Measurements from ENCODE around the gene PITRM1. TPM values are rescaled to one million over a fixed set of nuclear protein-coding genes. Genes with fewer than 3 reads are reported as not detected.

The PITRM1 gene
- total RNA-seq, 6 experiments from 2014 or later: 40.7 to 59.5 (median 49.7) TPM

DNA sequence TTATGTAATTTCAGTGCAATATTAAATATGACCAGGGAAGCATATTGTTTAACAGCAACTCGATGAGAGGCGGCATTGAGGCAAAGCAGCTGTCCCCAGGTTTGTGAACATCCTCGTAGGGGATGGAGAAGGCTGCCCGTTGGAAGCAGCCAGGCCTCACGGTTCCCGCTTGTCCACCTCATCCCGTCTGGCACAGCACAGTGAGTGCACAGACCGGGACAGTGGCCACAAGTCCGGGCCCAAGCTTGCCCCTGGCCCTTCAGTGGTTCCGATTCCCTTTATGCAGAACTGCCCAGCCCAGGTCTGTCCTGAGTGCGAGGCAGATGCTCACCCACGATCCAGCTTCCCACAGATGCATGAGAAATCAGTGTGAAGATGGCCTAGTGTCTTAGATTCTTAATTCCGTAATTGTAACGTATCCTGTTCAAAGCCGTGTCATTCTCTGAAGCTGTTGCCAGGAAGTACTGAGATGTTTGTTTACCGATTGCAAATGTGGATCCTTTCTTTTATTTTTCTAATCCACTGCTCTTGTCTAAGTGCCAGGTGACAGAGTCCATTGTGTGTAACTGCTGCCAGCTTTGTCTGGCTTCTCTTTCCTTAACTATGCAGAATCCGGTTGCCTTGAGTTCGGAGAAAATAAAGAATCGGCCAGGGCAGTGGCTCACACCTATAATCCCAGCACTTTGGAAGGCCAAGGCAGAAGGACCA is 69.7 kb downstream of the PITRM1 start:
- no peaks in the 10 kb centered on the region for H3K9me3 ChIP-seq
- no peaks in the 10 kb centered on the region for H3K36me3 ChIP-seq
- ATAC-seq (peak; percentile 55 to 82 (median 78)), DNase-seq (peak; percentile 67 to 78 (median 72))
- peaks cover 0 to 15% (median 6%) of the 10 kb centered on the region in 4 donors for H3K4me1 ChIP-seq
- peak overlapping the region; percentile 70 to 84 (median 75) for H3K27ac ChIP-seq
- H3K27me3 ChIP-seq: no peaks in the 10 kb centered on the region
- TF ChIP-seq, protein P1, sequence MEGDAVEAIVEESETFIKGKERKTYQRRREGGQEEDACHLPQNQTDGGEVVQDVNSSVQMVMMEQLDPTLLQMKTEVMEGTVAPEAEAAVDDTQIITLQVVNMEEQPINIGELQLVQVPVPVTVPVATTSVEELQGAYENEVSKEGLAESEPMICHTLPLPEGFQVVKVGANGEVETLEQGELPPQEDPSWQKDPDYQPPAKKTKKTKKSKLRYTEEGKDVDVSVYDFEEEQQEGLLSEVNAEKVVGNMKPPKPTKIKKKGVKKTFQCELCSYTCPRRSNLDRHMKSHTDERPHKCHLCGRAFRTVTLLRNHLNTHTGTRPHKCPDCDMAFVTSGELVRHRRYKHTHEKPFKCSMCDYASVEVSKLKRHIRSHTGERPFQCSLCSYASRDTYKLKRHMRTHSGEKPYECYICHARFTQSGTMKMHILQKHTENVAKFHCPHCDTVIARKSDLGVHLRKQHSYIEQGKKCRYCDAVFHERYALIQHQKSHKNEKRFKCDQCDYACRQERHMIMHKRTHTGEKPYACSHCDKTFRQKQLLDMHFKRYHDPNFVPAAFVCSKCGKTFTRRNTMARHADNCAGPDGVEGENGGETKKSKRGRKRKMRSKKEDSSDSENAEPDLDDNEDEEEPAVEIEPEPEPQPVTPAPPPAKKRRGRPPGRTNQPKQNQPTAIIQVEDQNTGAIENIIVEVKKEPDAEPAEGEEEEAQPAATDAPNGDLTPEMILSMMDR (IDR thresholded peaks at IDR 0.05): no peak
- TF ChIP-seq POLR2A (IDR thresholded peaks at IDR 0.05): peak; percentile 23
- 25% methylated on average over 8 of the region's 19 CpGs for WGBS (ENCODE audit: insufficient coverage, low coverage, low lambda C conversion rate, missing lambda C conversion rate)
- peak overlapping the region in 2 of 3 donors; percentile 4 to 33 for H3K4me3 ChIP-seq
- intact Hi-C loops (cut with DNase I): no loop called here

DNA sequence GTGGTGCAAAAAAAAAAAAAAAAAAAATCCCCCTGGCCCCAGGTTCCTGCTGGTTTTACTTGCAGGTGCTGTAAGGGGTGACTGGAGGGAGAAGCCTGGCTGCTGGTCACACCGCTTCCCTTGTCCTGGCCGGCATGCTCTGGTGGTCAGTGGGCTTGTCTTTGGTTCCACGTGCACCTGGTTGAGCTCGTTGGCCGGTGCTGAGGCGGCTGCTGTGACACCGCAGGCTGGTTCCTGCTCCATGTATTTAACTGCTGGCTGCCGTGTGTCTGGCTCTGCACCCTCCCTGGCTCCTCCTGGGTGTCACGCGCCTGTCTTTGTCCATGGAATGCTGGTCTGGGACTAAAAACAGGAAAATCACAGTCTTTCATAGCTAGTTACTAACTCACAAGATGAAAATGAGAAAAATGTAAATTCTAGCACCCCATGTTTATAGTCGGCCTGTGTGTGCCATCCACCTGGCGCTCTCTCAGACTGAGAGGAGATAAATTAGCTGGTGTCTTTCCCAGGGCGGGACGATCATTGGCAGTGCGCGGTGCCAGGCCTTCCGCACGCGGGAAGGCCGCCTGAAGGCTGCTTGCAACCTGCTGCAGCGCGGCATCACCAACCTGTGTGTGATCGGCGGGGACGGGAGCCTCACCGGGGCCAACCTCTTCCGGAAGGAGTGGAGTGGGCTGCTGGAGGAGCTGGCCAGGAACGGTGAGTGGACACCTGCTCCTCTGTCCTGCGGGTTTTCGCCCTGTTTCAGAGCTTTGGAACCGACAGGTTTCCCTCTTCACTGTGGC is 71.5 kb downstream of the PITRM1 start:
- Histone ChIP-seq H3K27me3 (no peaks in the 10 kb centered on the region), H3K36me3 (no peaks in the 10 kb centered on the region), H3K27ac (no peak overlapping the region), H3K4me1 (peaks cover 0 to 12% (median 3%) of the 10 kb centered on the region in 4 donors), H3K9me3 (no peaks in the 10 kb centered on the region), H3K4me3 (no peak overlapping the region)
- TF ChIP-seq, protein P1 (IDR thresholded peaks at IDR 0.05): no peak
- no peak for TF ChIP-seq POLR2A (IDR thresholded peaks at IDR 0.05)
- WGBS (ENCODE audit: insufficient coverage, low coverage, low lambda C conversion rate, missing lambda C conversion rate): 90% methylated on average over 5 of the region's 31 CpGs
- DNase-seq (no peak), ATAC-seq (no peak)
- intact Hi-C loops (cut with DNase I): no loop called here

DNA sequence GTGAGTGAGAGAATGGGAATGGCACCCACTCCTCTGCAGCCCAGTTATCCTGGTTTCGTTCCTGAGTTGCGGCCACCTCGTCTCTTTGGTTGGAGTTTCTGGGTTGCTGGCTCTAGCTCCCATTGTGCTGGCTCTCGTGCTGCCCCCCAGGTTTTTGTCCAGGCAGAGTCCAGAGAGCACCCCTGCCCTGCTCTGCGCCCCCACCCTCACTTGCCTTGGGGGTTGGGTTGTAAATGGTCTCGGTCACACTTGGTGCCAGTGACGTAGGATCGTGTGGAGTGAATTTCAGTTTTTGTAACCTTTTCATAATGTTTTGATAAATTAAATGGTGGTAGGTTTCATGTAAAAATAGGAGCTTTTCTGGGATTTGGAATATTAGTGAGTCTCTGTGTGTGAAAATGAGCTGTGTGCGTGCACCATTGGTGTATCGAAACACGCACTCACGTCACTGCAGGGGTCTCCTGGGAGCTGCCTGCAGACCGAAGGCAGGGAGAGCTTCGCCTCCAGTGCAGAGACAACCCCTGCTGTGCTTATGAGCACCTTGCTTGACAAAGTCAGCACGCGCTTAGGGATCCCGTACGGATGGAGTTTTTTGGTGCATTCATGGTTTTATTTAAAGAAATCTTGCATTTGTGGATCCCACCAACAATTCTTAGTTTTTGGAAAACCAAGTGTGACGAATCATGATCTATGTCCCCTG is 72.3 kb downstream of the PITRM1 start:
- ATAC-seq (no peak), DNase-seq (no peak)
- Histone ChIP-seq H3K36me3 (no peaks in the 10 kb centered on the region), H3K27ac (no peak overlapping the region), H3K4me1 (peaks cover 0 to 12% (median 3%) of the 10 kb centered on the region in 4 donors), H3K4me3 (no peak overlapping the region), H3K27me3 (no peaks in the 10 kb centered on the region), H3K9me3 (no peaks in the 10 kb centered on the region)
- WGBS (ENCODE audit: insufficient coverage, low coverage, low lambda C conversion rate, missing lambda C conversion rate): 90% methylated on average over 15 of the region's 19 CpGs
- TF ChIP-seq, protein P1 (IDR thresholded peaks at IDR 0.05): no peak
- TF ChIP-seq POLR2A (IDR thresholded peaks at IDR 0.05): no peak
- intact Hi-C loops (cut with DNase I): no loop called here

GRCh38 chr10:3099291-3100092 is 73.1 kb downstream of the PITRM1 start:
- DNase-seq (no peak), ATAC-seq (no peak)
- TF ChIP-seq POLR2A (IDR thresholded peaks at IDR 0.05): no peak
- TF ChIP-seq, protein P1 (IDR thresholded peaks at IDR 0.05): no peak
- 62% methylated on average over 18 of the region's 22 CpGs for WGBS (ENCODE audit: insufficient coverage, low coverage, low lambda C conversion rate, missing lambda C conversion rate)
- H3K4me1 ChIP-seq: peaks cover 0 to 12% (median 3%) of the 10 kb centered on the region in 4 donors
- H3K4me3 ChIP-seq: no peak overlapping the region
- no peaks in the 10 kb centered on the region for H3K9me3 ChIP-seq
- no peak overlapping the region for H3K27ac ChIP-seq
- no peaks in the 10 kb centered on the region for H3K27me3 ChIP-seq
- no peaks in the 10 kb centered on the region for H3K36me3 ChIP-seq
- intact Hi-C loops (cut with DNase I): no loop called here
